DND-41 (cell line): ENCODE results near the gene TMED1.

Experiments used
- CTCF ChIP-seq: IDR thresholded peaks from 2 replicates; pipeline ENCODE4 v1.5.1; 2012; ENCODE audit warnings: borderline replicate concordance, low read length, moderate library complexity, mild to moderate bottlenecking; ENCODE audit not compliant: poor library complexity, severe bottlenecking; ENCODE audit errors: extremely low read depth
- EZH2 ChIP-seq: IDR thresholded peaks from 3 replicates; pipeline ENCODE4 v1.6.1; 2012; ENCODE audit warnings: borderline replicate concordance, low read depth, mild to moderate bottlenecking, moderate library complexity, low read length, inconsistent platforms; ENCODE audit not compliant: severe bottlenecking

- TF ChIP-seq CTCF (no peak), EZH2 (no peak)
Measured at GRCh38 chr19:10815969-10816644, 19.9 kb downstream of the TMED1 start.
